MG63 (cell line): ENCODE measurements around the gene FOXE3. TPM values are rescaled to one million over a fixed set of nuclear protein-coding genes. Genes with fewer than 3 reads are reported as not detected.
"Not testable (repeated sequence)": the region's sequence is repeated elsewhere in the genome, so short reads cannot be mapped to it uniquely, and the experiment has no call there.

ENCODE experiments used
- DNase-seq: peaks from one replicate; pipeline ENCODE4 v3.0.0-alpha.2; 2020
- H3K27me3 ChIP-seq: fragments of 250-450 bp; sonication (Bioruptor Pico); 2 replicates; pipeline ENCODE4 v1.5.1; 2020; ENCODE audit warnings: mild to moderate bottlenecking, moderate library complexity
- H3K36me3 ChIP-seq: fragments of 250-450 bp; sonication (Bioruptor Pico); 2 replicates; pipeline ENCODE4 v1.5.1; 2020; ENCODE audit warnings: mild to moderate bottlenecking, moderate library complexity
- H3K4me3 ChIP-seq: fragments of 250-450 bp; sonication (Bioruptor Pico); 2 replicates; pipeline ENCODE4 v1.5.1; 2020; ENCODE audit warnings: mild to moderate bottlenecking, moderate library complexity
- H3K9me3 ChIP-seq: fragments of 250-450 bp; sonication (Bioruptor Pico); 2 replicates; pipeline ENCODE4 v1.5.1; 2020; ENCODE audit warnings: mild to moderate bottlenecking, moderate library complexity
- total RNA-seq: library from RNA; depleted of rRNA; stranded (reverse); fragments of >200 nt; shearing (Covaris generic); gene quantifications from 2 replicates; pipeline ENCODE4 v1.2.3, GENCODE V29; 2014; ENCODE audit warnings: low replicate concordance; rRNA removed

The FOXE3 gene
- total RNA-seq, 1 experiment from 2014 or later: not detected

- not testable (repeated sequence) for H3K27me3 ChIP-seq, H3K4me3 ChIP-seq, DNase-seq, H3K36me3 ChIP-seq, H3K9me3 ChIP-seq
These were observed 37.8 kb downstream of the FOXE3 start for GRCh38 chr1:47453910-47454309.

DNA sequence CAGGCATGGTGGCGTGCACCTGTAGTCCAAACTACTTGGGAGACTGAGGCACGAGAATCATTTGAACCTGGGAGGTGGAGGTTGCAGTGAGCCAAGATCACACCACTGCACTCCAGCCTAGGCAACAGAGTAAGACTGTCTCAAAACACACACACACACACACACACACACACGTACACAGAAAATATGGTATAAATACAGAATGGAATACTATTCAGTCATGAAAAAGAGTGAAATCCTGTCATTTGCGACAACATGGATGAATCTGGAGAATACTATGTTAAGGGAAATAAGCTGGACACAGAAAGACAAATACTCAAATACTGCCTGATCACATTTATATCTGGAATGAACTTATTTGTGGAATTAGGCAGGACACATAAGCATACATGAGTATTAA is 40.2 kb downstream of the FOXE3 start:
- Histone ChIP-seq H3K4me3 (no peak overlapping the region), H3K36me3 (no peaks in the 10 kb centered on the region), H3K9me3 (no peaks in the 10 kb centered on the region), H3K27me3 (peaks cover 12% of the 10 kb centered on the region)
- no peak for DNase-seq

GRCh38 chr1:47457547-47457946 is 41.5 kb downstream of the FOXE3 start:
- peaks cover 17% of the 10 kb centered on the region for H3K27me3 ChIP-seq
- H3K4me3 ChIP-seq, H3K36me3 ChIP-seq, DNase-seq, H3K9me3 ChIP-seq: not testable (repeated sequence)

GRCh38 chr1:47459253-47459788 is 43.2 kb downstream of the FOXE3 start:
- no peaks in the 10 kb centered on the region for H3K9me3 ChIP-seq
- peaks cover 17% of the 10 kb centered on the region for H3K27me3 ChIP-seq
- no peaks in the 10 kb centered on the region for H3K36me3 ChIP-seq
- DNase-seq: no peak
- H3K4me3 ChIP-seq: no peak overlapping the region

- DNase-seq: no peak
- Histone ChIP-seq H3K4me3 (no peak overlapping the region), H3K27me3 (peaks cover 17% of the 10 kb centered on the region), H3K36me3 (no peaks in the 10 kb centered on the region), H3K9me3 (no peaks in the 10 kb centered on the region)
These were observed 44.0 kb downstream of the FOXE3 start for GRCh38 chr1:47460040-47460439.

DNA sequence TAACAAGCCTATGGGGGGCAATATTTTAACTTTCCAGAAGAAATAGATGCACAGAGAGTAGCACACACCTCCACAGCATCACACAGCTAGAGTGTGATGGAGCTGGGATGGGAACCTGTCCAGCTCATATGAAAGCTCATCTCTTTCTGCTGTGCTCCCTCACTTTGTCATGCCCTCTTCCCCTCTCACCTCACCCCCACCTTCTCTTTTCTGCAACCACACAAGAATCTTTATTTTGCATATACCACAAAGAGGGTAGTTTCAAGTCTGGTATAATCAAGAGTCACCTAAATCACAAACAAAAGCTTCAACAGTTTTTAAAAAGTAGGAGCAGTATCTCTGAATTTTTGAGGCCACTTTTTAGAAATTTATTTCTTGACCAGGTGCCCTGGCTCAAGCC is 44.4 kb downstream of the FOXE3 start:
- Histone ChIP-seq H3K27me3 (peaks cover 17% of the 10 kb centered on the region), H3K9me3 (no peaks in the 10 kb centered on the region), H3K4me3 (no peak overlapping the region), H3K36me3 (no peaks in the 10 kb centered on the region)
- no peak for DNase-seq

DNA sequence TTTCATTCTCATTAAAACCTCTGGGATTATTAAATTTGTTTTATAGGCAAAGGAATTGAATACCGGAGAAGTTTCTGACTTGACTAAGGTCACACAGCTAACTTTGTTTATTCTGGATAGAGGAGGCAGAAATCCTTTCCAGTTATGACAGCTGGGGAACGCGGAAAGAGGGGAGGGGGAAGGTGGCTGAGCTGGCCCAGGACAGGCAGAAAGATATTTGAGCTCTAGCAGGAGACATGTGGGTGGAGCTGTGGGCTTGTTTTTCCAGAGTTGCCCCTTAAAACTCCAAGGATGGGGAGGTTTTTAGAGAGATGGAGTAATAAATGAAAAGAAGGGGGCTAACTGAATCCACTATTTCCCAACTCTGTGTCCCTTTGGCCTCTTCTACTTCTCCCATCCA is 49.5 kb downstream of the FOXE3 start:
- Histone ChIP-seq H3K9me3 (no peaks in the 10 kb centered on the region), H3K27me3 (peaks cover 9% of the 10 kb centered on the region), H3K4me3 (no peak overlapping the region), H3K36me3 (no peaks in the 10 kb centered on the region)
- peak; percentile 32 for DNase-seq

Other genes starting within 250 kb of the FOXE3 start
- gene PDZK1IP1, start 226.2 kb upstream of the FOXE3 start, total RNA-seq: not detected in 2 replicates
- not detected in 2 replicates for gene TAL1, start 184.1 kb upstream of the FOXE3 start, total RNA-seq
- gene STIL, start 102.1 kb upstream of the FOXE3 start, total RNA-seq: 9.6 and 14.2 TPM in 2 replicates
- gene CMPK1, start 82.5 kb upstream of the FOXE3 start, total RNA-seq: 148 and 188 TPM in 2 replicates
- 0.03 and 0.94 TPM in 2 replicates for gene FOXD2, start 21.8 kb downstream of the FOXE3 start, total RNA-seq